ENCODE data around the gene RPAP3. TPM values are rescaled to one million over a fixed set of nuclear protein-coding genes. Genes with fewer than 3 reads are reported as not detected.

The RPAP3 gene
- total RNA-seq, 1 experiment from 2014 or later, result 48.9 TPM

DNA sequence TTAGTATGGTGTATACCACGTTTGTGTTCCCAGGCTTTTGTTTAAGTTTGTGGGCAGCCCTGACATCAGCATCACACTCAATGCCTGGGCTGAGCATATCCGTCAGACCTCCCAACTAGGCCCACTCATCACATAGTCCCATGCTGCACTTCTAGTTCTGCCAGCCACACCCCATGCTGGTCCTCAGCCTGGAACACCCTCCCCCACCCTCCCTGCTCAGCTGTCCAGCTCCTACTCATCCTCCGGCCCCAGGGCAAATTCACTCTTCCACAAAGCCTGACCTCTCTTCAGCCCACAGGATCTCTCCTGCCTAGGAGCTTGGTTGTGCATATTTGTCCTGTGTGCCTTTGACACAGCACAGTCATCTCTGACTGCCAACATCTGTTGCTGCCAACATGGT, 23.4 kb upstream of the RPAP3 start:
- Histone ChIP-seq H3K23me2 (ENCODE audit: insufficient read length, low read depth, low read length, poor library complexity, severe bottlenecking) (no peaks in the 10 kb centered on the region), H3T11ph (ENCODE audit: low read length) (no peak overlapping the region), H3K18ac (ENCODE audit: insufficient read length, low read depth, low read length) (no peak overlapping the region), H2BK5ac (ENCODE audit: insufficient read length, low read length) (no peak overlapping the region), H3K79me1 (ENCODE audit: insufficient read depth, low read depth, low read length, poor library complexity, severe bottlenecking) (no peaks in the 10 kb centered on the region), H3K9me3 (ENCODE audit: control insufficient read depth, low read depth, low read length) (no peaks in the 10 kb centered on the region), H3K79me2 (ENCODE audit: insufficient read depth, low read length) (no peaks in the 10 kb centered on the region), H3K27me3 (ENCODE audit: insufficient read depth, low read length) (no peaks in the 10 kb centered on the region), H2BK20ac (ENCODE audit: low read depth, low read length, poor library complexity, severe bottlenecking) (no peak overlapping the region), H2BK15ac (ENCODE audit: low read depth, low read length) (no peak overlapping the region), H2AK5ac (ENCODE audit: insufficient read length, low read length) (no peak overlapping the region), H4K8ac (replicated peaks; ENCODE audit: insufficient read length, low read depth, low read length) (no peak overlapping the region), H3K27ac (ENCODE audit: insufficient read length, low read depth, low read length) (no peak overlapping the region), H3K56ac (ENCODE audit: insufficient read length, low read depth, low read length) (no peak overlapping the region), H4K91ac (ENCODE audit: insufficient read length, low read depth, low read length) (no peak overlapping the region), H3K23ac (ENCODE audit: insufficient read length, low read depth, low read length) (no peak overlapping the region), H2AFZ (ENCODE audit: low read length) (no peak overlapping the region), H2BK12ac (ENCODE audit: insufficient read length, low read depth, low read length) (no peak overlapping the region), H3K4ac (ENCODE audit: low read depth, low read length) (no peak overlapping the region), H2BK120ac (ENCODE audit: low read depth, low read length, poor library complexity, severe bottlenecking) (no peak overlapping the region), H3K4me2 (ENCODE audit: insufficient read depth, insufficient read length, low read length) (no peak overlapping the region), H3K14ac (ENCODE audit: insufficient read depth, low read length) (no peak overlapping the region), H4K20me1 (ENCODE audit: control insufficient read depth, insufficient read depth, insufficient read length) (no peaks in the 10 kb centered on the region), H3K9ac (ENCODE audit: extremely low read depth, insufficient read length, low read length) (no peak overlapping the region), H4K5ac (ENCODE audit: insufficient read length, low read depth, low read length) (no peak overlapping the region), H3K4me1 (ENCODE audit: insufficient read depth, low read length) (no peaks in the 10 kb centered on the region)
- peaks cover 6 to 7% of the 10 kb centered on the region in 2 experiments for H3K4me1 Mint-ChIP-seq
- no peaks in the 10 kb centered on the region for H3K36me3 Mint-ChIP-seq (ENCODE audit: insufficient read depth in 1 of 3, low read depth in 3 of 3)
- H3K9me3 Mint-ChIP-seq, result no peaks in the 10 kb centered on the region
- TF ChIP-seq, protein P1, sequence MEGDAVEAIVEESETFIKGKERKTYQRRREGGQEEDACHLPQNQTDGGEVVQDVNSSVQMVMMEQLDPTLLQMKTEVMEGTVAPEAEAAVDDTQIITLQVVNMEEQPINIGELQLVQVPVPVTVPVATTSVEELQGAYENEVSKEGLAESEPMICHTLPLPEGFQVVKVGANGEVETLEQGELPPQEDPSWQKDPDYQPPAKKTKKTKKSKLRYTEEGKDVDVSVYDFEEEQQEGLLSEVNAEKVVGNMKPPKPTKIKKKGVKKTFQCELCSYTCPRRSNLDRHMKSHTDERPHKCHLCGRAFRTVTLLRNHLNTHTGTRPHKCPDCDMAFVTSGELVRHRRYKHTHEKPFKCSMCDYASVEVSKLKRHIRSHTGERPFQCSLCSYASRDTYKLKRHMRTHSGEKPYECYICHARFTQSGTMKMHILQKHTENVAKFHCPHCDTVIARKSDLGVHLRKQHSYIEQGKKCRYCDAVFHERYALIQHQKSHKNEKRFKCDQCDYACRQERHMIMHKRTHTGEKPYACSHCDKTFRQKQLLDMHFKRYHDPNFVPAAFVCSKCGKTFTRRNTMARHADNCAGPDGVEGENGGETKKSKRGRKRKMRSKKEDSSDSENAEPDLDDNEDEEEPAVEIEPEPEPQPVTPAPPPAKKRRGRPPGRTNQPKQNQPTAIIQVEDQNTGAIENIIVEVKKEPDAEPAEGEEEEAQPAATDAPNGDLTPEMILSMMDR (conservative IDR thresholded peaks at IDR 0.05), result no peak
- H3K27me3 Mint-ChIP-seq (ENCODE audit: low read depth), result peaks cover 16% of the 10 kb centered on the region
- no peak overlapping the region for H3K27ac Mint-ChIP-seq
- WGBS (ENCODE audit: extremely low coverage, insufficient read length, low lambda C conversion rate), result no CpG with 5 or more reads among the region's 3 CpGs
- no peak for DNase-seq
- H3K4me3 Mint-ChIP-seq, result no peak overlapping the region

Measured in H9 (cell line).